B cell (primary cell): ENCODE measurements around the gene F12. TPM values are rescaled to one million over a fixed set of nuclear protein-coding genes. Genes with fewer than 3 reads are reported as not detected.

Source experiments
- ATAC-seq: fragments of 200-7000 bp; cut with Tn5 transposase; one replicate; pipeline ENCODE4 v1.10.0; 2021; ENCODE audit warnings: low read depth, mild to moderate bottlenecking, moderate number of reproducible peaks, moderate library complexity
- CTCF ChIA-PET: fragments of 350-600 bp; sonication (Branson Sonifier 250); formaldehyde crosslinking; loops from one replicate; lab custom pipeline; 2021; ENCODE audit warnings: antibody characterized with exemption, inconsistent platforms; lab: Charles Lee
- POLR2A ChIA-PET: fragments of 350-600 bp; sonication (Branson Sonifier 250); formaldehyde crosslinking; loops from one replicate; lab custom pipeline; 2021; ENCODE audit warnings: antibody characterized with exemption; lab: Charles Lee
- DNase-seq: peaks from one replicate; pipeline ENCODE4 v3.0.0; 2013
- H2AFZ ChIP-seq: 2 replicates; pipeline ENCODE4 v1.6.1; 2012; ENCODE audit warnings: mild to moderate bottlenecking, low read depth, low read length; ENCODE audit not compliant: insufficient read depth, poor library complexity, severe bottlenecking
- H3K27ac ChIP-seq, 2 donors: 1 replicate in 1 of 2; 2 replicates in 1 of 2; pipeline ENCODE4 v1.5.1; 2012 to 2013; ENCODE audit warnings: low read length in 2 of 2, mild to moderate bottlenecking in 2 of 2, moderate library complexity in 1 of 2
- H3K27me3 ChIP-seq, 4 experiments: fragments of 200-600 bp in 1 of 4; sonication (generic) in 1 of 4; replicated peaks in 1 of 4; 1 replicate in 2 of 4; 2 replicates in 2 of 4; pipeline versions ENCODE4 v1.6.1 to v1.7.0; 2013 to 2016; ENCODE audit warnings: low read length in 3 of 4, mild to moderate bottlenecking in 2 of 4, mixed read lengths in 1 of 4, moderate library complexity in 1 of 4; ENCODE audit not compliant: insufficient read depth in 4 of 4, control insufficient read depth in 3 of 4; ENCODE audit errors: control extremely low read depth in 1 of 4
- H3K36me3 ChIP-seq, 2 experiments: replicated peaks in 1 of 2; 1 replicate in 1 of 2; 2 replicates in 1 of 2; pipeline versions ENCODE4 v1.6.1 to v1.7.1; 2013; ENCODE audit warnings: low read length in 1 of 2; ENCODE audit not compliant: insufficient read depth in 2 of 2, control insufficient read depth in 1 of 2; ENCODE audit errors: control extremely low read depth in 1 of 2, extremely low read depth in 1 of 2
- H3K4me1 ChIP-seq, 2 donors: fragments of 200-600 bp in 1 of 2; sonication (generic) in 1 of 2; 1 replicate in 1 of 2; 2 replicates in 1 of 2; pipeline versions ENCODE4 v1.5.1 to v1.6.1; 2013 to 2017; ENCODE audit warnings: low read length in 2 of 2; ENCODE audit not compliant: control insufficient read depth in 2 of 2, insufficient read depth in 2 of 2
- H3K4me2 ChIP-seq: replicated peaks from 2 replicates; pipeline ENCODE3; 2012; ENCODE audit warnings: mild to moderate bottlenecking, low read depth, low read length; ENCODE audit not compliant: poor library complexity, severe bottlenecking
- H3K4me3 ChIP-seq, 5 experiments: fragments of 200-600 bp in 1 of 5; sonication (generic) in 1 of 5; 1 replicate in 3 of 5; 2 replicates in 2 of 5; pipeline versions ENCODE4 v1.5.1 to v1.7.0; 2011 to 2016; ENCODE audit warnings: low read length in 4 of 5, mild to moderate bottlenecking in 4 of 5, low read depth in 2 of 5, control low read depth in 1 of 5, moderate library complexity in 1 of 5; ENCODE audit not compliant: insufficient read depth in 1 of 5; ENCODE audit errors: control extremely low read depth in 1 of 5, extremely low read depth in 1 of 5
- H3K79me2 ChIP-seq: fragments of 200-600 bp; sonication (generic); one replicate; pipeline ENCODE4 v1.6.0; 2016; ENCODE audit warnings: low read length; ENCODE audit not compliant: control insufficient read depth, insufficient read depth
- H3K9ac ChIP-seq: fragments of 200-600 bp; sonication (generic); 2 replicates; pipeline ENCODE4 v1.6.1; 2017; ENCODE audit warnings: mild to moderate bottlenecking, low read length, moderate library complexity
- H3K9me3 ChIP-seq, 3 donors: one replicate each; pipeline versions ENCODE4 v1.6.1 to v1.7.1; 2013; ENCODE audit warnings: low read length in 2 of 3; ENCODE audit not compliant: control insufficient read depth in 2 of 3, insufficient read depth in 1 of 3; ENCODE audit errors: control extremely low read depth in 1 of 3
- H4K20me1 ChIP-seq: 2 replicates; pipeline ENCODE4 v1.6.0; 2012; ENCODE audit warnings: mild to moderate bottlenecking, low read length; ENCODE audit not compliant: insufficient read depth, control insufficient read depth, poor library complexity, severe bottlenecking
- H3K27ac Mint-ChIP-seq: one replicate; pipeline ENCODE4 v1.8.0; 2021; ENCODE audit warnings: mixed read lengths
- H3K27me3 Mint-ChIP-seq: one replicate; pipeline ENCODE4 v1.8.0; 2021; ENCODE audit warnings: mixed read lengths
- H3K4me1 Mint-ChIP-seq: one replicate; pipeline ENCODE4 v1.8.0; 2021; ENCODE audit warnings: mixed read lengths
- H3K4me3 Mint-ChIP-seq: one replicate; pipeline ENCODE4 v1.8.0; 2021; ENCODE audit warnings: mixed read lengths
- H3K9me3 Mint-ChIP-seq: one replicate; pipeline ENCODE4 v1.8.0; 2022; ENCODE audit warnings: mixed read lengths; ENCODE audit not compliant: insufficient read depth
- EZH2 ChIP-seq: IDR thresholded peaks from 2 replicates; pipeline ENCODE4 v1.6.1; 2012; ENCODE audit warnings: borderline replicate concordance, low read depth, mild to moderate bottlenecking, moderate library complexity, low read length; ENCODE audit not compliant: insufficient read depth, poor library complexity, severe bottlenecking
- WGBS: methylation state at CpG from one replicate; pipeline ENCODE4 v1.1.5; 2013; ENCODE audit warnings: missing lambda C conversion rate; ENCODE audit not compliant: insufficient coverage; 5-methylcytosine and 5-hydroxymethylcytosine counted together
- intact Hi-C: fragments of 100-400 bp; cut with micrococcal nuclease; formaldehyde crosslinking; loops from one replicate; pipeline ENCODE4 v1.10.0; 2022
- polyA plus RNA-seq: library from polyadenylated mRNA; depleted of rRNA; stranded (reverse); fragments of >200 nt; gene quantifications from 2 replicates; pipeline ENCODE4 v1.2.3, GENCODE V29; 2012
- total RNA-seq, 2 donors: library from RNA; stranded (reverse); fragments of 120-200 nt in 1 of 2; gene quantifications; 1 replicate in 1 of 2; 2 replicates in 1 of 2; pipeline versions ENCODE4 v1.2.3 to v1.2.4, GENCODE V29; 2013 to 2022
- TF ChIP-seq, protein P1 (sequence below): fragments of 200-600 bp; IDR thresholded peaks from one replicate; pipeline ENCODE4 v1.8.0; 2022; ENCODE audit warnings: antibody characterized with exemption, mild to moderate bottlenecking

F12 gene
- total and polyA plus RNA-seq, 2 donors (not counting 1 experiment from before 2014, with no cell fraction given): 3.1 TPM; not detected in 1

DNA sequence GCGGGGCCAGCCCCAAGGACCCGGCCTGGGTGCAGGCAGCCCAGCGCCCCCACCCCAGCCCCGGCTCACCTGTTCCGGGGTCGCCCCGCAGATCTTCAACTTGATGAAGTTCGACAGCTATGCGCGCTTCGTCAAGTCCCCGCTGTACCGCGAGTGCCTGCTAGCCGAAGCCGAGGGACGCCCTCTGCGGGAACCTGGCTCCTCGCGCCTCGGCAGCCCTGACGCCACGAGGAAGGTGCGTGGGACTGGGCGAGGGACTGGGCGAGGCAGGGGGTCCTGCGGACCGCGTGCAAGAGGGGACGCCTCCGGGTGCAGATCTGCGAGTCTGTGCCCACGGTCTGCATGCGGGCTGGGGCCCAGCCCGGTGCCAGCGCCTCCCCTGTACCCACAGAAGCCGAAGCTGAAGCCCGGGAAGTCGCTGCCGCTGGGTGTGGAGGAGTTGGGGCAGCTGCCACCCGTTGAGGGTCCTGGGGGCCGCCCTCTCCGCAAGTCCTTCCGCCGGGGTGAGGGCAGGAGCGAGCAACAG, 42.0 kb downstream of the F12 start:
- ChIA-PET CTCF (interaction anchor here (0.9 to 1.2 kb wide), 2 partner anchors 23 to 254 kb away, joined by 4 to 5 read pairs; no protein-coding TSS in a partner anchor), POLR2A (no interaction called here)
- Histone ChIP-seq H3K36me3 (peaks cover 0 to 60% of the 10 kb centered on the region in 2 experiments), H3K4me2 (no peak overlapping the region), H3K9me3 (no peaks in the 10 kb centered on the region), H3K4me3 (no peak overlapping the region), H3K27ac (no peak overlapping the region), H3K4me1 (peaks cover 39 to 55% of the 10 kb centered on the region in 2 donors), H3K9ac (no peak overlapping the region), H3K79me2 (peaks cover 42% of the 10 kb centered on the region), H2AFZ (no peak overlapping the region), H3K27me3 (no peaks in the 10 kb centered on the region), H4K20me1 (peaks cover 96% of the 10 kb centered on the region)
- 97% methylated on average over 36 of the region's 46 CpGs for WGBS
- no peak overlapping the region for H3K4me3 Mint-ChIP-seq
- H3K9me3 Mint-ChIP-seq: no peaks in the 10 kb centered on the region
- no peak overlapping the region for H3K27ac Mint-ChIP-seq
- no peaks in the 10 kb centered on the region for H3K27me3 Mint-ChIP-seq
- ATAC-seq: no peak
- TF ChIP-seq, protein P1, sequence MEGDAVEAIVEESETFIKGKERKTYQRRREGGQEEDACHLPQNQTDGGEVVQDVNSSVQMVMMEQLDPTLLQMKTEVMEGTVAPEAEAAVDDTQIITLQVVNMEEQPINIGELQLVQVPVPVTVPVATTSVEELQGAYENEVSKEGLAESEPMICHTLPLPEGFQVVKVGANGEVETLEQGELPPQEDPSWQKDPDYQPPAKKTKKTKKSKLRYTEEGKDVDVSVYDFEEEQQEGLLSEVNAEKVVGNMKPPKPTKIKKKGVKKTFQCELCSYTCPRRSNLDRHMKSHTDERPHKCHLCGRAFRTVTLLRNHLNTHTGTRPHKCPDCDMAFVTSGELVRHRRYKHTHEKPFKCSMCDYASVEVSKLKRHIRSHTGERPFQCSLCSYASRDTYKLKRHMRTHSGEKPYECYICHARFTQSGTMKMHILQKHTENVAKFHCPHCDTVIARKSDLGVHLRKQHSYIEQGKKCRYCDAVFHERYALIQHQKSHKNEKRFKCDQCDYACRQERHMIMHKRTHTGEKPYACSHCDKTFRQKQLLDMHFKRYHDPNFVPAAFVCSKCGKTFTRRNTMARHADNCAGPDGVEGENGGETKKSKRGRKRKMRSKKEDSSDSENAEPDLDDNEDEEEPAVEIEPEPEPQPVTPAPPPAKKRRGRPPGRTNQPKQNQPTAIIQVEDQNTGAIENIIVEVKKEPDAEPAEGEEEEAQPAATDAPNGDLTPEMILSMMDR: no peak
- TF ChIP-seq EZH2: no peak
- intact Hi-C loops: no loop called here
- DNase-seq: no peak
- peaks cover 54% of the 10 kb centered on the region for H3K4me1 Mint-ChIP-seq

DNA sequence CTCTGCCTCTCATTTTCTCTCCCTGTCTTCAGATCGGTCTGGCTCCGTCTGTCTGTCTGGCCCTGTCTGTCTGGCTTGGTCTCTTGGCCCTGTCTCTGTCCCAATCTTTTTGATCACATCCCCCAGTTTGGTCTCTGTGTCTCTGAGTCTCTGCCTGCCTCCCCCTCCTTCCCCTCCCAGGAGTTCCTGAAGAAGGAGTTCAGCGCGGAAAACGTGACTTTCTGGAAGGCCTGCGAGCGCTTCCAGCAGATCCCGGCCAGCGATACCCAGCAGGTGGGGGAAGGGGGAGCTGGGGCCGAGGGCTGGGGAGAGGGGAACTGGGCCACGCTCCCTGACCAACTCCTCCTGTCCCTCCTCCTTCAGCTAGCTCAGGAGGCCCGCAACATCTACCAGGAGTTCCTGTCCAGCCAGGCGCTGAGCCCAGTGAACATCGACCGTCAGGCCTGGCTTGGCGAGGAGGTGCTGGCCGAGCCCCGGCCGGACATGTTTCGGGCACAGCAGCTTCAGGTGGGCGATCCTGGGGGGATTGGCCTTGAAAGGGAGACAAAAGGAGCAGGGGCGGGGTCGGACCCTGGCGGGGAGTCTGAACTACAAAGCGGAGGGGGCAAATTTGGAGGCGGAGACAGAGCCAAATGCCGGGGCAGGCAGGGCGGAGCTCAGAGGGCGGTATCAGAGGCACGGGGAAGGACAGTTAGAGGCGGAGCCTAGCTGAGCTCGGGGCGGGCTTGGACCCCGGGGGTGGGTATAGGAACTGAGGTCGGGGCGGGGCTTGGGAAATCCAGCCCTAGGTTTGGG, 42.6 kb downstream of the F12 start:
- no peak for DNase-seq
- no peak overlapping the region for H3K4me3 ChIP-seq
- H3K4me1 ChIP-seq: peaks cover 40 to 55% of the 10 kb centered on the region in 2 donors
- no peak for ATAC-seq
- WGBS: 96% methylated on average over 20 of the region's 36 CpGs
- H3K27me3 ChIP-seq: no peaks in the 10 kb centered on the region
- Mint-ChIP-seq H3K27me3 (no peaks in the 10 kb centered on the region), H3K4me3 (no peak overlapping the region), H3K4me1 (peaks cover 54% of the 10 kb centered on the region), H3K27ac (no peak overlapping the region), H3K9me3 (no peaks in the 10 kb centered on the region)
- TF ChIP-seq, protein P1: no peak
- TF ChIP-seq EZH2: no peak
- intact Hi-C loops: no loop called here
- no peaks in the 10 kb centered on the region for H3K9me3 ChIP-seq
- no peak overlapping the region for H3K4me2 ChIP-seq
- CTCF ChIA-PET: interaction anchor here (0.9 to 3.3 kb wide), 3 partner anchors 24 to 253 kb away, joined by 4 to 9 read pairs (median 5); no protein-coding TSS in a partner anchor
- H3K79me2 ChIP-seq: peaks cover 47% of the 10 kb centered on the region
- H3K27ac ChIP-seq: no peak overlapping the region
- POLR2A ChIA-PET: no interaction called here
- peaks cover 96% of the 10 kb centered on the region for H4K20me1 ChIP-seq
- no peak overlapping the region for H2AFZ ChIP-seq
- peaks cover 0 to 53% of the 10 kb centered on the region in 2 experiments for H3K36me3 ChIP-seq
- H3K9ac ChIP-seq: no peak overlapping the region
